Kidney tubule cell (primary cell): ENCODE data around the gene RAB31.
"Not testable (repeated sequence)": the region's sequence is repeated elsewhere in the genome, so short reads cannot be mapped to it uniquely, and the experiment has no call there.

Experiments used
- DNase-seq: peaks from one replicate; pipeline ENCODE4 v3.0.0-alpha.2; 2018; ENCODE audit warnings: low spot score

Gene RAB31

DNA sequence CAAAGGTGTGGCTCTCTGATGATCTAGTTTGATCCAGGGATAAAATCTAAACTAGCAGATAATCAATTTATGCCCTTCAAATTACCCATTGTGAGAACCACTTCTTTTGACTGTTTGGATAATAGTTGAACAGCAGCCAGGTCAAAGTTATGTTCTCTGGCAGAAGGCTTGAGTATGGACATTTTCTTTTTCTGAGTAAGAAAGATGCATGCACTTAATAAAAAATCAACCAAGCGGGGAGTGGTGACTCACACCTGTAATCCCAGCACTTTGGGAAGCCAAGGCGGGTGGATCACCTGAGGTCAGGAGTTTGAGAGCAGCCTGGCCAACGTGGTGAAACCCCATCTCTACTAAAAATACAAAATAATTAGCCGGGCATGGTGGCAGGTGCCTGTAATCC is 183.4 kb downstream of the RAB31 start:
- DNase-seq = peak; percentile 73

DNA sequence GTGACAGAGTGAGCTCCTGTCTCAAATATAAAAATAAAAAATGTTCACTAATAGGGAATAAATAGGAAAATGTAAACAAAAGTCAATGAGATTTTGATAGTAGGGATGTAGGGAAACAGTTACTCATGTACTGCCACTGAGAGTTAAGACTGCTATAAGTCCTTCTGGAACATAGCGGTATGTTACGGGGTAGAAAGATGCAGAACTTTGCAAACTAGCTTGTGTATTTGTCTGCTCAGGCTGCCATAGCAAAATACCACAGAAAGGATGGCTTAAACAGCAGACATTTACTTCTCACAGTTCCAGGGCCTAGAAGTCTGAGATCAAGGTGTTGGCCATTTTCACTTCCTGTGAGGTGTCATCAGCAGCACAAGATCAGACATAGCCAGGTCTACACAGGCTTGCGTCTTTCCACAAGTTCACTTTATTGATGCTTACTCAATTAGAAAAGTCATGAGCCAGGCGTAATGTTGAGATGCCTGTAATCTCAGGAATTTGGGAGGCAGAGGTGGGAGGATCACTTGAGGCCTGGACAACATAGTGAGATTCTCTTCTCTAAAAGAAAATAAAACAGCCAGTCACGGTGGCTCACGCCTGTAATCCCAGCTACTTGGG is 186.5 kb downstream of the RAB31 start:
- no peak for DNase-seq

DNA sequence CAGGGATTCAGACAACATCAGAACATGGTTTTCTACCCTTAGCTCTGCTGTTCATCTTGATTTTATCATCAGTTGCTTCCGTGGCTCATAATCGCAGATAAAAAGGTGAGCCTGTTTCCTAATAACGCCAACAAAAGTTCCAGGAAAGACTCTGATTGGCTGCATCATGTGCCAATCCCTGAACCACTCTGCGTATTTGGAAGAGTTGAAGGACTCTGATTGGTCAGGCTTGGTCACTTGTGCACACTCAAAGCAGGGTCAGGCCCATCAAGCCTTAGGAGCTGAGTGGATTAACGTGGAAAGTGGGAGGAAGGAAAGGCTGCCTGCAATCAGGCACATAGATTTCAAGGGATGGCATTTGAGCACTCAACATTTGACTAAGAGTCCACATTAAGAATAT is 189.0 kb downstream of the RAB31 start:
- no peak for DNase-seq

DNA sequence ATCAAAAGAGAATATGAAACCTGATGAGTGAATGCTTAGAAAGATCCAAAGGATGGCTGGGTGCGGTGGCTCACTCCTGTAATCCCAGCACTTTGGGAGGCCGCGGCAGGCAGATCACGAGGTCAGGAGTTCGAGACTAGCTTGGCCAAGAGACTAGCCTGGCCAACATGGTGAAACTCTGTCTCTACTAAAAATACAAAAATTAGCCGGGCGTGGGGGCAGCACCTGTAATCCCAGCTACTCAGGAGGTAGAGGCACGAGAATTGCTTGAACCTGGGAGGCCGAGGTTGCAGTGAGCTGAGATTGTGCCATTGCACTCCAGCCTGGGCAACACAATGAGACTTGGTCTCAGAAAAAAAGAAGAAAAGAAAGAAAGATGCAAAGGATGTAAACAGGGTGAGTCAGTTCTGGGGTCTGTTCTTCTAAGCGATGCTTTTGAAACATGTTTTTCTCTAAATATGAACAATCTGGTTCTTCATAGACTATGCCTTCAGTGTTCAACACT is 189.7 kb downstream of the RAB31 start:
- not testable (repeated sequence) for DNase-seq

DNA sequence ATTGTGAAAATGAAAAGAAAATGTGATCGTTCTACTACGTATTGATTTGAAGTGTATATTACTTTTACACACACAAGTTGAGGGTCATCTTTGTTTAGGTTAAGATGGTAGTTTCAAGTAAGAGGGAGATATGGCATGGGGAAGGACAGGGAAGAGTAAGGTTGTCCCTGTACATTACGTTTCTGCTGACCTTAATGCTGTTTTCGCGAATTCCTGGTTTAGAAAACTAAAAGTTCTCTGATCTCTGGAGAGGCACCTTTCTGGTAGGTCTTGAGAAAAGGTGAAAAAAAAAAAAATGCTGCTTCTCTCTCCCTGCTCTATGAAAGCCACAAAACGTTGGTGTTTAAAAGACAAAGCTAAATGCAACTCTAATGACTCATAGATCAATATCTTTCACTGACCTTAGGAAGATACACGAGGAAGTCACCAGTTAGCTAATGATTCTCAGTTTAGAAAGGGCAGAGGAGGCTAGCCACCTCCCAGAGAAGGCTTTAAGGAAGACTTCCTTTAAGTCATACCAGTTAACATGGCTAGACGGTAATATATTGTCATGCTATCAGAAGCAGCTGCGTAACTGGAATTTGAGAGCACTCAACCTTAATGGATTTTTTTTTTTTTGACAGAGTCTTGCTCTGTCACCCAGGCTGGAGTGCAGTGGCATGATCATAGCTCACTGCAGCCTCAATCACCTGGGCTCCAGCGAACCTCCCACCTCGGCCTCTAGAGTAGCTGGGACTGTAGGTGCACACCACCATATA is 190.9 kb downstream of the RAB31 start:
- DNase-seq = peak; percentile 97

DNA sequence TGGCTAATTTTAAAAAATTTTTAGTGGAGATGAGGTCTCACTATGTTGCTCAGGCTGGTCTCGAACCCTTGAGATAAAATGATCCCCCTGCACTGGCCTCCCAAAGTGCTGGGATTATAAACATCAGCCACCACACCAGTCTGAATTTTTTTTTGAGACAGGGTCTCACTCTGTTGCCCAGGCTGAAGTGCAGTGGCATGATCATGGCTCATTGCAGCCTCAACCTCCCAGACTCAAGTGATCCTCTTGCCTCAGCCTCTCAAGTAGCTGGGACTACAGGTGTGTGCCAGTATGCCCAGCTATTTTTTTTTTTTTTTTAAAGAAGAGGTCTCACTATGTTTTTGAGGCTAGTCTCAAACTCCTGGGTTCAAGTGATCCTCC is 191.4 kb downstream of the RAB31 start:
- DNase-seq = not testable (repeated sequence)

DNA sequence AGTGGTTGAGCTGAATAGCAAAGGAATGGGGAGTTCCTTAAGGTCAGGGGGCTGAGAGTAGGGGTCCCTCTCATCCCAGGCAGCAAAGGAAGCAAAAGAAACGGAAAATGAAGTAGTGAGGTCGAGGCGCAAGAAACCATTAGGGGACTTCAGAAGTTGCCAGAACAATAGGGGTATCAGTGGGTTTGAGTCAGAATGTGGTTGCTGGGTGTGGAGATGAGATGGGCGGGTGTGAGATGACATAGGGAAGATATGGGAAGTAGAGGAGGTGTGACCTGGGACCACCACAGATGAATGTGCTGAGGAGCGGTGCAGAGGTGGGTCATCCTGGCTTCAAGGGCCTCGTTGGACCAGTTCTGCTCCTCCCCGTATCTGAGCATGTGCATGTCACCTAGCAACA is 192.6 kb downstream of the RAB31 start:
- no peak for DNase-seq

DNA sequence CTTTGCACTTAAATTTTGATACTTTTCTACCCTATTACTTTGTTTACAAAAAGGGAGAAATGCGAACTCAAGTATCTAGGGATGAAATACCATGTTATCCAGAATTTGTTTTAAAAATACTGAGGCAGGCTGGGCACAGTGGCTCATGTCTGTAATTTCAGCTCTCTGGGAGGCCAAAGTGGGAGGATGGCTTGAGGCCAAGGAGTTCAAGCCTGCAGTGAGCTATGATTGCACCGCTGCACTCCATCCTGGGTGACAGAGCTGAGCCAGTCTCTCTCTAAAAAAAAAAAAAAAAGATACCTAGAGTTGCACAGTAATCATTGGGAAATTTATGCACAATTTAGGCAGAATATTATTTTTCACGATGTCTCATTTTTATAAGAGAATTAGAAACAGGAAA is 193.3 kb downstream of the RAB31 start:
- peak; percentile 68 for DNase-seq

DNA sequence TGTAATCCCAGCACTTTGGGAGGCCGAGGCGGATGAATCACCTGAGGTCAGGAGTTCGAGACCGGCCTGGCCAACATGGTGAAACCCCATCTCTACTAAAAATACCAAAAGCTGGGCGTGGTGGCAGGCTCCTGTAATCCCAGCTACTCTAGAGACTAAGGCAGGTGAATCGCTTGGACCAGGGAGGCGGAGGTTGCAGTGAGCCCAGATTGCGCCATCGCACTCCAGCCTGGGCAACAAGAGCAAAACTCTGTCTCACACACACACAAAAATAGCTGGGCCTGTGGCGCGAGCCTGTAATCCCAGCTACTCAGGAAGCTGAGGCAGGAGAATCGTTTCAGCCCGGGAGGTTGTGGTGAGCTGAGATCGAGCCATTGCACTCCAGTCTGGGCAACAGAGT is 194.2 kb downstream of the RAB31 start:
- not testable (repeated sequence) for DNase-seq

DNA sequence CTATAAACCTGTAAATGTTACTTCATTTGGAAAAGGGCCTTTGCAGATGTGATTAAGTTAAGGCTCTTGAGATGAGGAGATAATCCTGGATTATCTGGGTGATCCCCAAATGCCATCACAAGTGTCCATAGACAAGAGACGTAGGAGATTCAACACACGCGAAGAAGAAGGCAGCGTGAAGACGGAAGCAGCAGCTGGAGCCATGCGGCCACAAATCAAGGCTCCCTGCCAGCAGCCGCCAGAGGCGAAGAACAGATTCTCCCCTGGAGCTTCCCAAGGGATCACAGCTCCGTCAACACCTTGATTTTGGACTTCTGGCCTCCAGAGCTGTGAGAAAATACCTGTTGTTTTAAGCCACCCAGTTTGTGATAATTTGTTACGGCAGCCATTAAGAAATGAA is 194.7 kb downstream of the RAB31 start:
- DNase-seq = no peak

DNA sequence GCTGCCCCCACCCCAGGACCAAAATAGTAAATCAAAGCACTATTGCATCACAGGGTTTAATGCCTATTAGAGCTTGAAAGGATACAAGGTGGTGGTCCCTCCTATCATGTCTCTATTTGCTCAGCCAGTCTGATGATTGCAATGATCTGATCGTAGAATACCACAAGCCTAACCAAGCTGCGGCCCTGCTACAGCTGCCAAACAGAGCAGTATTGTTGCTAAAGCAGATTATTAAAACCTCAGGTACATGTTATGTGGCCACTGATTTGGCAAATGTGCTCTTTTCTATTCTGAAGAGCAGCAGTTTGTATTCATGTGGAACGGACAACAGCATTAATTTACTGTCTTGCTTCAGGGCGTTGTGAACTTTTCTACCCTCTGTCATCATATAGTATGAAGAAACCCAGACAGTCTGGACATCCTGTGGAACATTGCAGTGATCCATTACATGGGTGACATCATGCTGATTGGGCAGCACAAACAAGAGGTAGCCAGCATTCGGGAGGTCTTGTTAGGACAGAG is 197.4 kb downstream of the RAB31 start:
- peak; percentile 71 for DNase-seq

DNA sequence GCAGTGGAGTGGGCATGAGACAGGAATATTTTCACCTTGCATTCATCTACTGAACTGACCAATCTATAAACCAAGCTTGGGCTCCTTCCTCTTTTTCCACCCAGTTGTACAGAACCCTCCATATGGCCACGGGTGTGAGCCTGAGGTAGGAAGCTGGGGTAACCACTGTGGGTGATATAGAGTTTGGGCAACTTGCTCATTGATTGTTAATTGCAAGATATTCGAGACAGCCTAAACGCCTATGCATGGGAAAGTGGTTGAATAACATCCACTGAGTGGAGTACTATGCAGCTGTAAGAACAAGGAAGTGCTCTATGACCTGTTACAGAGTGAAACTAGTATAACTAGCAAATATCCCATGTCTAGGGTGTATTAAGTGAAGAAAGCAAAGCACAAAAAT is 198.4 kb downstream of the RAB31 start:
- no peak for DNase-seq

DNA sequence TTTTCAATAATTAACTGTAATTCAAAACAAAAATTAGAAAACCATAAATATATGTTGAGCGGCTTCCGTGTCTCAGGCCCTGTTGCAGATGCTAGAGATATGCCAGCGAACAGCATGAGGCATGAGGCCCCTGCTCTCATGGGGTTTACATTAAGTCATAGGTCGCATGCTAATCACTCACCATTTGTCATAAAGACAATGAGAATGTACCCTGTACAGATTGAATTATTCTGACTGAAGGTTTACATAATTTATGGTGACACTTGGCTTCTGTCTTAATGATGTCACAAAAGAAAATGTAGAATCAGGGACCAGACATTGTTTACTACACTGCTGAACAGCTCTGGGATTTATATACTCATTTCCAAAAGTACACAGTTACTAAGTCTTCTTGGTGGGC is 199.8 kb downstream of the RAB31 start:
- DNase-seq = no peak

DNA sequence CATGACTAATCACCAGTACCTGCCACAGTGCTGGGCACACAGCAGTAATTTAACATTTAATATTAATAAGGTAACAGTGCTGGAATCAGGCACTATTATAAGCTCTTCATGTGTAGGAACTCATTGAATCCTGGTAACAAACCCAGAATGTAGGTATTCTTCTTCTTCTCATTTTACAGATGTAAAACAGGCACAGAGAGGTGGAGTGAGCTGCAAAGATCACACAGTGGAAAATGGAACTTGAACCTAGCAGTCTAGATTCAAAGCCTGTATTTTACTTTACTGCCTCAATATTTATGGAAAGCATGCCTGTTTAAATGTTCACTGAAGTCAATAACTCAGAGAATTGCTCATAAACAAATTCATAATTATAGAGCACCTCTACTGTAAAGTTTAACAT is 202.0 kb downstream of the RAB31 start:
- no peak for DNase-seq

DNA sequence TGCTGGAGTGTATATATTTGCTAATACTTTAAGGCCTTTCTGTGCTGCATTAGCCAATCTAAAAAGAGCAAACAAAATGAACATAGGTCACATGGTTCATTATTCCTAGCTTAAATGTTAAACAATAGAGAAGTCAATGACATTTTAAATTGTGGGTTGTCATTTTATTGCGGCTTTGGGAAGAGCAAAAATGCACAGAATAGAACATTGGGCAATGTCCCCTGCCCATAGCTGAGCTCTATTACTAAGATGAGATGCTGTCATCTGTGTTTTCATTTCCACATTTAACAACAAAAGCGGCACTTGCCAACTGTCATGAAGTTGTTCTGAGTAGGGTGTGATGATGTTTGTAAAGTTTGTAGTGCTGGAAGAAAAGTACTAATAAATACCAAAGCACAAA is 202.6 kb downstream of the RAB31 start:
- no peak for DNase-seq

DNA sequence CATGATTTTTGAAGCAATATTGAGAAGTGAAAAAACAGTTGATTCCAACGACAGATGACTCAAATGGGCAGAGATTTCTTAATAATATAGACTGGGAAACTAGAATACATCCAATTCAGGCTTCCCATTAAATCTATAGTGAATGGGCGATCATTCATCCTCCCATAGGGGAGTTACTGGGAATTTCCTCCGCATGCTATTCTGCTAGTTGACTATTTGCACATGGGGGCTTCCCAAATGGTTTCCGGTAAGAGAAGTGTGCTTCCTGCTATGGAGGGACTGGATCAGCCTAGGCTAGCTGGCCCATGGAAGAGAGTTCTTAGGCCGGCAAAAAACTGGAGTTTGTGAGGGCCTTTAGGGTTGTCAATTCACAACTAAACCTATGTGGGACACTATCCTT is 203.1 kb downstream of the RAB31 start:
- DNase-seq = no peak
